ENCODE data around the gene SCRN2.

Gene SCRN2

DNA sequence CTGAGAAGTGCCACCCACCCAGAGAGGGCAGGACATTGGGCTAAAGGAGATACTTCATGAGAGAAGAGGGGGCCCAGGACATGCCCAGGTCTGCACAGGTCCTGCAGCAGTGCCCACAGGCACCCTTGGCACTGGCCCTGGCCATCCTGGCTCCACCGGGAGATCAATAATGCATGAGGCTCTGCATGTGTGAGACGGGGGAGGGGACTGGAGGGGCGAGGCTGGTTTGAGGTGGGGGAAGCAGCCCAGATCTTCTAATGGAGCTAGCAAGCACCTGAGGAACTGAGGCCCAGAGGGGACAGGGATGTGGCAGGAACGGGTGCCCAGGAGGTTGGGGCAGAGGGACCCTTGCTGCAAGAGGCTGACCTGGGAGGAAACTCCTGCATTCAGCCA lies 20.0 kb downstream of the SCRN2 start:
- DNase-seq (ENCODE audit: low read depth): no peak

DNA sequence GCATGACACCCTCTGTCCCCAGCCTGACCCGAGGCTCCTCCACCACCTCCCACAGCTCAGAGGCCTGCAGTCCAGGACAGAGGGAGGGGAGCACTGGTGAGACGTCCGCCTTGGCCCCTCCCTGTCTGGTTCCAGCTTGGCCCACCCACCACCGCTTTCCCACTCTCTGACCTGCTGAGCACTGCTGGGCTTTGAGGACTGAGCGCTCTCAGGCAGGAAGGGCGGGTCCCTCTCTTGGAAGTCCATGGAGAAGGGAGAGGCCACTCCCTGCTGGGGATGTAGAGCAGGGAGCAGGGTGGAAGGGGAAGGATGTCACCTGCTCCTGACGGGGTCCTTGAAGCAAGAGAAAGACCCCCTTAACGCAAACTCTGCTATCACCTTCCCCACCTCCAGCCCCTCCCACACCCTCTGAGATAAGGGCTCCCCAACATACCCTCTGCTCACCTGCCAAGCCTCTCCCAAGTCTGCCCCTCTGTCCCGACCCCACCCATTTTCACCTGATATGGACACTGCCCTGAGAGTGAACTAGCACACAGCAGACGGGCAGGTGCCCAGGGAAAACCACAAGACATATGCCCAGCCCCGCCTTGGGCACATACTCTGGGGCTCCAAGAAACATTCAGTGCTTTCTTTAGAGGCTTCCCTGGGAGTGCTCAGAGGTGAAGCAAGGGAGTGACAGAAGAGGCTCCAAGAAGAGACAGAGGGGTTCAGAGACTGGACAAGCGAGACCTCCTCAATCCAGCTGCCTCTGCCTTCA lies 20.9 kb downstream of the SCRN2 start:
- DNase-seq (ENCODE audit: low read depth): no peak

DNA sequence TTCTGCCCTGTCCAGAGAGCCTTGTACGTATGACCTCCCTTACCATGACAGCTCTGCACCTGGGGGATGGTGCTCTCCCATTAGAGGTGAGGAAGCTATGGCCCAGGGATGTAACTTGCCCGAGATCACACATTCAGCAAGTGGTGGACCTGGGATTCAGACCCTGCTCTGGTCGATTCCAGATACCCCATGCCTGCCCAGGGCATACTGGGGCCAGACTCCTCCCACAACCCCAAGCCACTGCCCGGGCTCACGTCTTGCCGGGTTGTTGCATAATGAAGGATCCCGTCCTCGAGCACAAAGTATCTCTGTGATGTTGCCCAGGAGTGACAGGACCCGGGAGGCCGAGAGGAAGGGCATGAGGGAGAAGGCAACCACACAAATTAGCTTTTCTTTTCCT lies 21.6 kb downstream of the SCRN2 start:
- DNase-seq (ENCODE audit: low read depth): no peak

DNA sequence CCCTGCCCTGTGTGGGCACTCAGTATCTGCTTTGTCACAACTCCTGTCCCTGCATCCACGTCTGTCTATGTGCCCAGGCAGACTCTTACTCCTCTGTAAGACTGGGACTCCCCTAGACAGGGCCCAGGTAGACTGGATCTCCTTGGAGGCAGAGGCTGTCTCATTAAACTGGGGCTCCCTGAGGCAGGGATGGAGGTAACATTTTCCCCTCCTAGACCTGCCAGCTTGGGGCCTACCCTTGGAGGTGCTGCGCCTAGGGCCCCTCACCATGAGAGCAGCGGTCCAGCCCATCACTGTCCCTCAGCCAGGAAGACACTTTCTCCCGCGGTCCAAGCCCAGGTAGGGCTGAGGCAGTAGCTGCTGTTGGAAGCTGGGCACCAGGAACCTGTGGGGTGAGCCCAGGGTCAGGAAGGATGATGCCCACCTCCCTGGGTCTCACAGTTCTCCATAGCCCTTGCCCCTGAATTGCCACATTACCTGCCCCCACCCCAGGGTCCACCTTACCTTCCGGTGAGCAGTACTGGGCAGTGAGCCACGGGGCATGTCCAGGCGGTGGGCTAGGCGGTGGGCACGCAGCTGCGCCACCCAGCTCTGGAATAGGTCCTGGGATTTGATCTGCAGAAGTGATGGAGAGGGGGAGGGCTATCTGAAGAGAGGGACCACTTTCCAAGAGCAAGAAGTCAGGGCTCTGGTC lies 22.9 kb downstream of the SCRN2 start:
- DNase-seq (ENCODE audit: low read depth): no peak

DNA sequence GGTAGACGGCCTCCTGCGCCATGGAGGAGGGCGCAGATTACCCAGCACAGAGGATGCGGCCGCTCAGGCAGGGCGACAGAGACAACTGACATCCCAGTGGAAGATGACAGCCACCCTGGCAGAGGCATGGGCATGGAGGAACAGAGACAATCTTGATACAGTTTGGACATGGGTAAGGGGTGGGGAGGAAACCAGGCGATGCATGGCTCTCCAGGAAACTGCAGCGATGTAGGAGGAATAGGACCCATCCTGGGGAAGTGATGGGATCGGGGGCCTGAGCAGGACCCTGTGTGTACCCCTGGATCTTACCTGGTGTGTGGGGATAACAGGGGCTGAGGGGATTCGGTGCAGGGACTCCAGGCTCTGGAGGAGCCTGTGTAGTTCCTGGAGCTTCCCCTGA lies 24.1 kb downstream of the SCRN2 start:
- DNase-seq (ENCODE audit: low read depth): no peak

DNA sequence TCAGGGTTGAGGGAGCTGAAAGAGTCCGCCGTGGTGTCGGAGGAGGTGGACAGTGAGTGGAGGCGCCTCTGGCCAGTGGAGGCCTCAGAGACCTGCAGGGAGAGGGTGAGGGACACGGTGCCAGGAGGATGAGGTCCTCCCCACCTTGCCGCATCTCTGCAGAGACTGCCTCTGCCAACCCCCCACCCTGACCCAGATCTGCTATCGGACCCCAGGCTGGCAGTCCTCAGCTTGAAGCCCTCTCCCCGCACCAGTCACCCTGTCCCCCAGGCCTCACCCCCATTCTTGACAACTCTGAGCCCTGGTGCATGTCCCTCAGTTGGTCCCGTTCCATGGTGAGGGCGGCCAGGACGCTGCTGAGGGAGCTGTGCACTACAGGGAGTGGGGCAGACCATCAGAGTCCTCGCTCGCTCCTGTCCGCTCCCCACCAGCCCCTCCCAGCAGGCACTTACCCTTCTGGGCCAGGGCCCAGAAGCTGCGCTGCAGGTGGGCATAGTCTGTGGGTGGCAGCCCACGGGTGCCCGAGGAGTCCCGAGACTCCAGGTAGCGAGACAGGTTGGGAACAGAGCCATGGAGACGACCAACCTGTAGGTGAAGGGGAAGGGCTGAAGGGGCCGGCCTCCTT lies 24.9 kb downstream of the SCRN2 start:
- no peak for DNase-seq (ENCODE audit: low read depth)

DNA sequence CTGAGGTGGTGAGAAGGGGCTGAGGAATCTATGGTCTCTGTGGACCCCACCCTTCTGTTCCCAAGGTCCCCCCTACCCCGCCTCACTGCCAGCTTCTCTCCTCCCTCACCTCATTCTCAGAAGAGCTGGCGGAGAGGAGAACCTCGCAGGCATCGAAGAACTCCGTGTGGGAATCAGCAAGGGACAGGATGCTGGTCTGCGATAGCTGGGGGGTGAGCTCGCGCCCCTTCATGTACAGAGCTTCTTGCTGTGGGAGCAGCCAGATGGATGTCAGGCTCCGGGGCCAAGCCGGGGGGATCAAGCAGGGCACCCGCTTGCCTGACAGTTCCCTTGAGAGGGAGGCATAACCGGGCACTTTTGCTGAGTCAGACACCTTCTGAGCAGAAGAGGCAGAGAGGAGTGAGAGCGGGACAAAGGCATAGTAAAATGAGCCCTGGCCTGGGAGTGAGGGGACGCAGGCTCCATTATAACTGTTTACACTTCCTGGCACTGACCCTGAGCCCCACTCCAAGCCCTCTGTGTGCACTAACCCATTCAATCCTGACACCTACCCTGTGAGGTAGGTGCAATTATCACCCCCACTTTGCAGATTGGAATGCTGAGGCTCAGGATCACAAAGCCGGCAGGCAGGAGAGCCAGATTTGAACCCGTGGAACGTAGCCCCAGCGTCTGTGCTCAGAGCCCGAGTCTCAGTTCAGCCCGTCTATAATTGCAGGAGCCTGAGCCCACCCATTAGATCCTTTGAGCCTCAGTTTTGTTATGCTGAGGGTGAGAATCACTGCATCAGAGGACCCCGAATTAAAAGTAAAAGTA lies 25.8 kb downstream of the SCRN2 start:
- DNase-seq (ENCODE audit: low read depth): no peak

DNA sequence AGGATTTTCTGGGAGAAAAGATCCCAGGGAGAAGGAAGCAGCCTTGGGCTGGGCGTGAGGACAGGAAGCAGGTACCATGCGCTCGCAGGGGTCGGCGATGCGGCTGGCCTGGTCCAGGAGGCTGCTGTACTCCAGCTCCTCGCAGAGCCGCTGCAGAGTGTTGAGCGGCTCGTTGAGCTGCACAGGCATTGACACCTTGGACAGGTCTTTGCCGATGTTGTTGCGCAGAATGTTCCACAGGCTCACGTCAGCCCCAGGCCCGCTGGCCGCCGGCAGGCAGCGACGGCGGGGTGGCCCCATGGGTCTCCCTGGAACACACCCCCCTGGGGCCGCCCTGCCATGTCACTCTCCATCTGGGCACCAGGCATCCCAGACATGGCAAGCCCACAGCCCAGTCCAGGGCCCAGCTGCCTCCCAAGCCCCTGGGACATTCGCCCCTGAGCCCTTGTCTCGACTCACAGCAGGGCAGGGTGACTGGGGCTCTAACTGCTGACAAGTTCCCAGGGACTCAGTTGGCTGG lies 27.5 kb downstream of the SCRN2 start:
- DNase-seq (ENCODE audit: low read depth): no peak

DNA sequence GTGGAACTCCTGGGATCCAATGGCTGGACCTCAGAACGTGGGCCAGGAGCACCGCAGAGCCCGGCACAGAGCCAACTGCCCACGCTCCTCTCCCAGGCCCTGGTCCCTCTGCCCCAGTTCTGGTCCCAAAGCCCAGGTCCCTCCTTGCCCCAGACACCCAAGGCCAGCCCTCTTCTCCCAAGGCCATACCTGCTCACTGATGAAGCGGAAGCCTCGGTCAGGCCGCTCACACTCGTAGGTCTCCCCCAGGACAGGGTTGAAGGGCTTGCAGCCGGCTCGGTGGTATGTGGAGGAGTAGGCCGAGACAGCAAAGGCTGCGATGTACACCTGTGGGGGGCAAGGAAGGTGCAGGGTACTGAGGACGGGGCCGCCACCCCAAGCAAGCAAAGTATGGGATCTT lies 28.0 kb downstream of the SCRN2 start:
- no peak for DNase-seq (ENCODE audit: low read depth)

DNA sequence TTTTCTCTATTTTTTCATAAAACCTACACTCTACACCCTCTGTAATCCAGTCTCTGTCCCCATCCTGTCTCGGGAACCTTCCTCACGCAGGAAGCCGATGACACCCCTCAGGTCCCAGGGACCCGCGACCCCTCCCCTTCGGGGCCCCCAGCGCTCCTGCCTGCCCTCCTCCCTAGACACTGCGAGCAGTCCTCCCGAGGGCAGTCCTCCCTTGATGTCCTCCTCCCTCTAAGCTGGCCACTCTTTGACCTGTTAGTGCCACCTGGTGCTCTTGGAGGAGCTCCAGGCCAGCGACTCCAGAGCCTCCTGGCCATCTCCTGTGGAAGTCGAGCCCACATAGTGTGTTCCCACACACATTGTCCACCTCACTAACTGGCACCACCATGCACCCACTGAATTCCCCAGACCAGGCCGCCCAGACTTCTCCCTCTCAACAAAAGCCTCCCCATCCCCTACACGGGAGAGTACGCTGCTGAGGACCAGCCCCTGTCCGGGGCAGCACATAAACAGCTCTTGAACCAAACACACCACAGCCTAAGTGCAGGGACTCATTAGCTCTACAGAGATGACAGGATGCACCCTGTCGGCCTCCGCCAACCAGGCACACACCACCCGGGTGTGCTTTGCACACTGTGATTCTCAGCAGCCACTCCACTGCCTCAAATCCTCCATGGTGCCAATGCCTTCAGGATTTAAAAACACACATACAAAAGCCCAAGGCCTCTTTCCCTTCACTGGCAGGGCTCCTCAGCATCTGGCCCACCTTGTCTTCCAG lies 28.7 kb downstream of the SCRN2 start:
- DNase-seq (ENCODE audit: low read depth): no peak

DNA sequence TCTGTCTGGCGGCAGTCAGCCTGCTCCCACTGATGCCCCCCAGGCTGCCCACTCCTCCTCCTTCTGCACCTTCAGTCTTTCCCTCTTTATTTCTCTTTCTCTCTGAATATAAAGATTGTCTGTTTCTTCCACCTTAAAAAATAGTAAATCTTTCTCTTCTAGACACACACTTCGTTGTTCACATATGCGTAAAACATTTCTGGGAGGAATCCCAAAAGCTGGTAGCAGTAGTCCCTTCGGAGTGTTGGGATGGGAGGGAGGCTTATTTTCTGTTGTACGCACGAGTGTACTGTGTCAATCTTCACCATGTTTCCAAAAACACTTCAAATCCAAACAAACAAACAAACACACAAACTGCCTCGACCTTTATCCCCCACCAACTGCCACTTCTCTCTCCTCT lies 29.4 kb downstream of the SCRN2 start:
- no peak for DNase-seq (ENCODE audit: low read depth)

DNA sequence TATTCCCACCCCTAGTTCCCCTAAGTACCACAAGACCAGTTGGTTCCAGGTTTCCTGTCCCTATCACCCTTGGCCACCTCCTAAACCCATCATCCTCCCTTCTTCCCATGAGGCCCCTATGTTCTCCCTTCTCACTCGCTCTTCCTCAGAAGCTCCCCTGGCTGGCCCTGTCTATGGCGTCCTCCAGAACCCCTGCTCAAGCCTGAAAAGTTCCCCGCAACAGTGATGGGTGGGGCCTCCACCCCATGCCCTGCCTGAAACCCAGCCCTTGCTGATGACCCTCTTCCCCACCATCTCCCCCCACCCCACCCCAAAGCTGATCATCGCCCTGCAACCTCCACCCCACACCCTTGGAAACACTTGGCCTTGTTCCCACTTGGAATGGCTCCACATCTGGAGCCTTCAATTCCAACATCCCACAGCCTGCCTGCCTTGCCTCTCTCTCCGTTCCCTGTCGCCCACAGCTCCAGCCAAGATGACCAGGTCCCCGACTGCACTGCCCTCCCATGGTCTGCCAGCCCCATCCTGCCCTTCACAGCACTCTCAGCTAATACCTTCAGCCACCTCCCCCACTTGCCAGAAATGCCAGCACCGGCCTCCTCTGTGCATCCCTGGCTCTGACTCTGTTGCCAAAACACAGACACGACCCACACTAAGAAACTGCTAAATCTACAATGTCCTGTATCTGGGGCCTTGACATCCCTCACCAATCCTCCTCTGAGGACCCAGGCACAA lies 30.0 kb downstream of the SCRN2 start:
- DNase-seq (ENCODE audit: low read depth): no peak

DNA sequence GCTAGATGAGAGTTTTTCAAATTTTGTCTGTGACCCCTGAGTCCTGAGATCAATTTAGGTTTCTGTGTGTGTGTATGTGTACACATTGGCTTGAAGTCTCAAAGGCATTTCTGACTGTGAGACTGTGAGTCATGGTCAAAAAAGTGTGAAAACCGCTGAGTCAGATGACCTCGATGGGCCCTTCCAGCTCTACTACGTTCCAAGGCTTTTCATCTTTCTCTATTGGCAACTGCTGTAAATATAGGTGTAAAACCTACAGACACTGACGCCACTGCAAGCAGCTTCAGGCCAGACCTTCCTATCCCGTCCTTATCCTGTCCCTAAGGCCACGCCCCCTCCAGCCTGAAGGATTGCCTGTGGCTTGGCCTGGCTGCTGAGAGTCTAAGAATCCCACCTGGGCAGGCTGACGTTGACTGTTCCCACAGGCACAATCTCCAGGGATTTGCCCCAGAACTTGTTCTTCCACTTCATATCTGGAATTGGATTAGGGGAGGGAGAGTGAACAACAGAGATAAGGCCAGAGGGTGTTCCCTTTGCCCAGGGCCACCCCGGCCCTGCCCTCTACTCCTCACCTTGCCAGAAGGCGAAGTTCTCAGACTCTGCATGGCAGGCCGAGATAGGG lies 30.8 kb downstream of the SCRN2 start:
- peak; percentile 97 for DNase-seq (ENCODE audit: low read depth)

DNA sequence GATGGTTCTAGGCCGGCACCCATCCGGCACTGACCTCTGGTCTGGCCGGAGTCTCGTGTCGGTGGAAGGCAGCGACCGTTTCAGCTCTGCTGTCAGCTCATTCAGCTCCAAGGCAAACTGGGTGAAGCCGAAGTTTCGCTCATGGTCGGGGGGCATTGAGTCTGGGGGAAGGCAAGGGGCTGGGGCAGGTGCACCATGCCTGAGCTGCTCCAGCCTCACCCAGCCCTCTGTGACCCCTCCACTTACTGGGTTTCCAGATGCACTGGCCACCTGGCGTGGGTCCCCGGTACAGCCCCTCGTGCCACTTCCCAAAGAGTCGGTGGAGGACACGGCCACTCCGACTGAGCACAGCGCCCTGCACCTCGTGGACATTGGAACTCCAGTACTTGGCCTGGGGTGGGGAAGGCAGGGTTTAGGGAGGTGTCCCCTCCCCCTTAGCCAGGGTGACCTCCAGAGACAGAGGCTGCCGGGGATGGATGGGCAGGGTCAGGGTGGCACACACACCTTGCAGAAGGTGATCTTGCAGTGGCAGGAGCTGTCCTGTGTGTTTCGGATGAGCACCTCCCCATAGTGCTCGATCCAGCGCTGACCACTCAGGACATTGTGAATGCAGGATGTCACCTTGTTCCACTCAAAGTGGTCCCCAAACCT lies 32.1 kb downstream of the SCRN2 start:
- DNase-seq (ENCODE audit: low read depth): no peak

DNA sequence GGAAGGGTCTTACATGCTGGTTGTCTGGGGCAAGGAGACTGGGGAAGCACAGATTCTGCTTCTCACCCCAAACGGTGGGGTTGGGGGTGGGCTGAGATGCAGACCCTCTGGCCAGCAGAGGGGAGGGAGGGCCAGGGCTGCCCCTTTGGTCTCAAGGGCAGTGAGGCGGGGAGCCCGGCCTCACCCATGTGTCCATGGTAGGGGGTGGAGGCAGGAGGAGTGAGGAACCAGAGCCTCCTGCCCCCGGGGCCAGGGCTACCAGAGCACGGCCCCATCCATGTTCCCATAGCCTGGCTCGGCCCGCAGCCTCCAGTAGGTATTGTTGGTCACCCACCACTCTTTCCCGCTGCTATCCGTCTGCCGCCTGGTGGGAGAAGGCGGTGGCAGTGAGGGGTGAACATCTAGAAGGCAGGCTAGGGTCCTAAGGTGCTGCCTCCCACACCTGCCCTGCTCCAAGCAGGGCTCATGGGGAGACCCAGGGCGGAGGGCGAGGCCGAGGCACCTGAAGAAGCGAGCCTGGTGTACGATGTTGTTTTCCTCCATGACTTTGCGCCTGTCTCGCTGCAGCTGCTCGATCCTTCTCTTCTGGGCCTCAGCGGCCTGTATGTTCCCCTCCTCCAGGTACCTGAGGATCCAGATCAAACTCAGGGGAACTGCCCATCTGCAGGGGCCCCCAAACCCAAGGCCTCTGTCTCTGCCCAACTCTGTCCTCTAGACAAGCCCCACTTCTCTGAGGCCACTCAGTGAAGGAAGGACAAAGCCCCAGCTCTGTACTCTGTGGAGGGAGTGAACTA lies 32.8 kb downstream of the SCRN2 start:
- no peak for DNase-seq (ENCODE audit: low read depth)

DNA sequence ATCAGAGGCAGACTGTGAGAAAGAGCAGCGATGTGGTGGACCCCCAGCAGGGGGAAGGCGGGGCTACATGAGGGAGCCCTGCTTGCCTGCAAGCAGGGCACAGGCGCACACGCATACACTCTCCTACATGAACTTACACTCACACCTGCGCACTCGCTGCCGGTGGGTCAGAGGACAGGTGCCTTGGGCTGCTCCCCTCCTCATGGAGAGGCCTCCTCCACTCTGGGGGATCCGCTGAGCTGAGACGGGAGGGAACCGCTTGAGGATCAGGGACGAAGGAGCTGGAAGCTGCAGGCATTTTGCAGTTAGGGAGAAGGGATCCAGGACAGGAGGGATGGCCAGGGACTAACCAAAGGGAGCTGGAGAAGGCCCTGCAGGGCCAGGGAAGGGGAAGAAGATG lies 33.7 kb downstream of the SCRN2 start:
- no peak for DNase-seq (ENCODE audit: low read depth)

DNA sequence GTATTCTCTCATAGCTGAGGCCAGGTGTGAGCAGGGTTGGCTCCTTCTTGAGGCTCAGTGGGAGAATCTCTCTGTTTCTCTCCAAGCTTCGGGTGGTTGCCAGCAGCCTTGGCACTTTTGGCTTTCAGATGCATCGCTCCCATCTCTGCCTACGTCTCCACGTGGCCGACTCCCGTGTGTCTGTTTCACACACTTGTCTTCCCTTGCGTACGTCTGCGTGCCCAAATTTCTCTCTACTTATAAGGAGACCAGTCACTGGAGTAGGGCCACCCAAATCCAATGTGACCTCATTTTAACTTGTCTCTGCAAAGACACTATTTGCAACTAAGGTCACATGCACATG lies 34.2 kb downstream of the SCRN2 start:
- no peak for DNase-seq (ENCODE audit: low read depth)

DNA sequence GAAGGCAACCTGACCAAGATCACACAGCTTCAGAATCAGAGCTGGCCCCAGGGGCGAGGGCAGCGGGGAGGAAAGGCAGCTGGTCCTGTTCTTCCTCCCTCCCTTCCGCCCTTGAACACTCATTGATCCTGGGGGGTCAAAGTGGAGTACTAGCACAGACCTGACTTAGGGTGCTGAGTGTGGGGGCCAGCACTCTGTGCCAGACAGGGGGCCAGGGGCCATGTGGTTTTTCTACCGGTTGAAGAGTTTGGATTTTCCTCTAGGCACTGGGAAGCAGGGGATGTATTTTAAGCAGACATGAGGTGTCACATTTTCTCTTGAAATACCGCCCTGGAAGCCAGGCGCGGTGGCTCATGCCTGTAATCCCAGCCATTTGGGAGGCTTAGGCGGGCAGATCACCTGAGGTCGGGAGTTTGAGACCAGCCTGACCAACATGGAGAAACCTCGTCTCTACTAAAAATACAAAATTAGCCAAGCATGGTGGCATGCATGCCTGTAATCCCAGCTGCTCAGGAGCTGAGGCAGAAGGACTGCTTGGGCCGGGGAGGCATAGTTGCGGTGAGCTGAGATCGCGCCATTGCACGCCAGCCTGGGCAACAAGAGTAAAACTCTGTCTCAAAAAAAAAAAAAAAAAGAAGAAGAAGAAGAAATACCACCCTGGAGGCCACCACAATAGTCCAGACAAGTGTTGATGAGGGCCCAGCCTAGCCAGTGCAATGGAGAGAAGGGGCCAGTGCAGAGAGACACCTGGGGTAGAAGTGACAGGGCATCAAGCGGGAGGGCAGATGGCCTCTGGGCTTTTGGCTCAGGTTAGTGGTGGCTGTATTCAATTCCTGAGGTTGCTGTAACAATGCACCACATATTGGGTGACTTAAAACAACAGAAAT lies 34.8 kb downstream of the SCRN2 start:
- DNase-seq (ENCODE audit: low read depth): no peak

All from iris pigment epithelial cell (primary cell).